Hepatocyte (in vitro differentiated cells): ENCODE results near the gene TCEAL1. TPM values are rescaled to one million over a fixed set of nuclear protein-coding genes. Genes with fewer than 3 reads are reported as not detected.

Source experiments
- DNase-seq: peaks from one replicate; pipeline ENCODE4 v3.0.0-alpha.2; 2016; ENCODE audit warnings: low spot score
- H2AFZ ChIP-seq: fragments of 200-600 bp; sonication (generic); 2 replicates; pipeline ENCODE4 v1.6.0; 2016; ENCODE audit warnings: antibody characterized with exemption, mild to moderate bottlenecking
- H3K27ac ChIP-seq: fragments of 200-600 bp; sonication (generic); 2 replicates; pipeline ENCODE4 v1.5.1; 2016; ENCODE audit warnings: mild to moderate bottlenecking
- H3K27me3 ChIP-seq: fragments of 200-600 bp; sonication (generic); 2 replicates; pipeline ENCODE4 v1.6.1; 2016
- H3K36me3 ChIP-seq: fragments of 200-600 bp; sonication (generic); replicated peaks from 2 replicates; pipeline ENCODE4 v1.5.1; 2016; ENCODE audit warnings: low read depth; ENCODE audit not compliant: insufficient read depth
- H3K4me1 ChIP-seq: fragments of 200-600 bp; sonication (generic); 2 replicates; pipeline ENCODE4 v1.5.1; 2016; ENCODE audit warnings: mild to moderate bottlenecking, moderate library complexity; ENCODE audit not compliant: insufficient read depth
- H3K4me2 ChIP-seq: fragments of 200-600 bp; sonication (generic); 2 replicates; pipeline ENCODE4 v1.6.0; 2016
- H3K4me3 ChIP-seq: fragments of 200-600 bp; sonication (generic); 2 replicates; pipeline ENCODE4 v1.5.1; 2016; ENCODE audit warnings: mild to moderate bottlenecking
- H3K79me2 ChIP-seq: fragments of 200-600 bp; sonication (generic); 2 replicates; pipeline ENCODE4 v1.6.0; 2017; ENCODE audit warnings: mild to moderate bottlenecking
- H3K9me2 ChIP-seq: fragments of 200-600 bp; sonication (generic); replicated peaks from 2 replicates; pipeline ENCODE4 v1.6.0; 2017; ENCODE audit warnings: mild to moderate bottlenecking; ENCODE audit not compliant: insufficient read depth
- H3K9me3 ChIP-seq: fragments of 200-600 bp; sonication (generic); 2 replicates; pipeline ENCODE4 v1.5.1; 2016; ENCODE audit warnings: low read depth, mild to moderate bottlenecking
- H4K20me1 ChIP-seq: fragments of 200-600 bp; sonication (generic); 2 replicates; pipeline ENCODE4 v1.6.0; 2016; ENCODE audit warnings: mild to moderate bottlenecking; ENCODE audit not compliant: insufficient read depth, poor library complexity, severe bottlenecking
- EZH2 ChIP-seq: fragments of 200-600 bp; sonication (generic); IDR thresholded peaks from 2 replicates; pipeline ENCODE4 v1.6.1; 2016; ENCODE audit warnings: antibody characterized with exemption, mild to moderate bottlenecking, borderline replicate concordance
- EZH2phosphoT487 ChIP-seq: fragments of 200-600 bp; sonication (generic); IDR thresholded peaks from one replicate; pipeline ENCODE4 v1.6.1; 2018; ENCODE audit warnings: antibody characterized with exemption, mild to moderate bottlenecking, low read depth, moderate library complexity; ENCODE audit not compliant: unreplicated experiment, severe bottlenecking
- WGBS: methylation state at CpG from one replicate; pipeline ENCODE4 v1.1.6; 2016; ENCODE audit warnings: low lambda C conversion rate; ENCODE audit errors: missing lambda C conversion rate; 5-methylcytosine and 5-hydroxymethylcytosine counted together
- polyA plus RNA-seq: library from polyadenylated mRNA; unstranded; fragments of >200 nt; fragmentation: Nextera tagmentation; extraction: Ambion mirVana; gene quantifications from 2 replicates; pipeline ENCODE4 v1.2.1, GENCODE V29; 2016
- total RNA-seq: library from RNA; depleted of rRNA; stranded (reverse); fragments of >200 nt; gene quantifications from 2 replicates; pipeline ENCODE4 v1.2.3, GENCODE V29; 2014
- TF ChIP-seq, protein P1 (sequence below): fragments of 200-600 bp; sonication (generic); IDR thresholded peaks from 2 replicates; pipeline ENCODE4 v1.5.1; 2016; ENCODE audit warnings: antibody characterized with exemption, mild to moderate bottlenecking; ENCODE audit not compliant: poor library complexity

The TCEAL1 gene
- total RNA-seq (109 and 113 TPM in 2 replicates), polyA plus RNA-seq (89.2 and 116 TPM in 2 replicates)

DNA sequence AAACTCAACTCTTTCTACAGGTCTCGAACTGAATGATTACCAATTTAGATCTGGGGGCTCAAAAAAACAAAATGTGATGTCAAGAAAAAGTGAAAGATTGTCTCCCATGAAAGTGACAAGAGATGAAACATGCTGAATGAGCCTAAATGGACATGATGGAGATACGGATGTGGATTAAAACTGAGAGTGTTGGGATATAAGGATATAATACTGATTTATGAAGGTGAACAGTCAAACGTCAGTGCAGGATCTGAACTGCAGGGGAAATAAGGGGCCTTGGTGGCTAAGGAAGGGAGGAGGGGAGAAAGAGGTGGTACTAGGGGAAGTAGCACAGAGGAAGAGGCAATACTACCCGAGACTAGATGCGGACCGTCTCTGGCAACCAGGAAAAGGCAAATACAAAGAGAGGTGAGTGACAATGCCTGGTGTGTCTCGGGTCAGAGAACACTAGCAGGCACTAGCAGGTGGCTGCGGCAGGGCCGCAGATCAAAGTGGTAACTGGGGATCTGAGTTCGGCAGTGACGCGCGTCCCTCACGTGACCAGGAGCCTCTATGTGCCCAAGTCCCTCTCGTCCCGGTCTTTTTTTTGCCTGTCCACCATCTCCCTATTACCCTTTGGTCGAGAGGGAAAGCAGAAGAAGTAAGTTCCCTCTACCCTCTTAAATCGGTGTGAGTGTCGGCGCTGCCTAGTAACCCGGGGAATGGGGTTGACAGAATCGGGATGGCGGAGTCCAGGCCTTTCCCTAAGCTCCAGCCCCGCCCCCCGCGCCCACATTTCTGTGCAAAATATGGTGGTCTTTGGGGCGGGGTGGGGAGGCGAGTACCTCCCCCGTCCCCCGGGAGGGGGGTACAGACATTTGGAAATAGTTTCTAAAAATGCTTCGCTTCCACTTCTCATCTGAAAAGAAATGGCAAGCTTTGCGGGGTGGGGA is at the start of gene TCEAL1:
Gene TCEAL1, plus strand, starts transcription at position 590 of the 932 bp plus-strand sequence. CDS start 942 bp downstream, outside the sequence.
- Histone ChIP-seq H3K36me3 (no peaks in the 10 kb centered on the region), H3K27ac (peak within 1 kb of the TSS; percentile 99), H3K4me3 (peak within 1 kb of the TSS; percentile 88), H3K79me2 (peaks cover 51% of the 10 kb centered on the region), H4K20me1 (no peaks in the 10 kb centered on the region), H3K9me3 (no peaks in the 10 kb centered on the region), H3K4me2 (peak within 1 kb of the TSS; percentile 80), H2AFZ (peak within 1 kb of the TSS; percentile 97), H3K4me1 (peaks cover 16% of the 10 kb centered on the region), H3K27me3 (no peaks in the 10 kb centered on the region), H3K9me2 (no peaks in the 10 kb centered on the region)
- TF ChIP-seq EZH2 (no peak), EZH2phosphoT487 (no peak)
- TF ChIP-seq, protein P1, sequence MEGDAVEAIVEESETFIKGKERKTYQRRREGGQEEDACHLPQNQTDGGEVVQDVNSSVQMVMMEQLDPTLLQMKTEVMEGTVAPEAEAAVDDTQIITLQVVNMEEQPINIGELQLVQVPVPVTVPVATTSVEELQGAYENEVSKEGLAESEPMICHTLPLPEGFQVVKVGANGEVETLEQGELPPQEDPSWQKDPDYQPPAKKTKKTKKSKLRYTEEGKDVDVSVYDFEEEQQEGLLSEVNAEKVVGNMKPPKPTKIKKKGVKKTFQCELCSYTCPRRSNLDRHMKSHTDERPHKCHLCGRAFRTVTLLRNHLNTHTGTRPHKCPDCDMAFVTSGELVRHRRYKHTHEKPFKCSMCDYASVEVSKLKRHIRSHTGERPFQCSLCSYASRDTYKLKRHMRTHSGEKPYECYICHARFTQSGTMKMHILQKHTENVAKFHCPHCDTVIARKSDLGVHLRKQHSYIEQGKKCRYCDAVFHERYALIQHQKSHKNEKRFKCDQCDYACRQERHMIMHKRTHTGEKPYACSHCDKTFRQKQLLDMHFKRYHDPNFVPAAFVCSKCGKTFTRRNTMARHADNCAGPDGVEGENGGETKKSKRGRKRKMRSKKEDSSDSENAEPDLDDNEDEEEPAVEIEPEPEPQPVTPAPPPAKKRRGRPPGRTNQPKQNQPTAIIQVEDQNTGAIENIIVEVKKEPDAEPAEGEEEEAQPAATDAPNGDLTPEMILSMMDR: no peak
- DNase-seq: peak; percentile 86
- WGBS: 8% methylated on average over 27 of the region's 32 CpGs

- H3K4me3 ChIP-seq: no peak overlapping the region
- no peak for DNase-seq
- H3K4me2 ChIP-seq: peak overlapping the region; percentile 77
- no peaks in the 10 kb centered on the region for H3K27me3 ChIP-seq
- H3K9me2 ChIP-seq: no peaks in the 10 kb centered on the region
- no peaks in the 10 kb centered on the region for H4K20me1 ChIP-seq
- H3K27ac ChIP-seq: no peak overlapping the region
- H3K4me1 ChIP-seq: no peaks in the 10 kb centered on the region
- 69% methylated on average over 3 of the region's 3 CpGs for WGBS
- no peaks in the 10 kb centered on the region for H3K9me3 ChIP-seq
- peak overlapping the region; percentile 45 for H2AFZ ChIP-seq
- TF ChIP-seq EZH2phosphoT487 (no peak), EZH2 (no peak)
- TF ChIP-seq, protein P1: no peak
- H3K79me2 ChIP-seq: peaks cover 15% of the 10 kb centered on the region
- no peaks in the 10 kb centered on the region for H3K36me3 ChIP-seq
Measured at GRCh38 chrX:103584596-103584995, 44.2 kb upstream of the TCEAL1 start.

DNA sequence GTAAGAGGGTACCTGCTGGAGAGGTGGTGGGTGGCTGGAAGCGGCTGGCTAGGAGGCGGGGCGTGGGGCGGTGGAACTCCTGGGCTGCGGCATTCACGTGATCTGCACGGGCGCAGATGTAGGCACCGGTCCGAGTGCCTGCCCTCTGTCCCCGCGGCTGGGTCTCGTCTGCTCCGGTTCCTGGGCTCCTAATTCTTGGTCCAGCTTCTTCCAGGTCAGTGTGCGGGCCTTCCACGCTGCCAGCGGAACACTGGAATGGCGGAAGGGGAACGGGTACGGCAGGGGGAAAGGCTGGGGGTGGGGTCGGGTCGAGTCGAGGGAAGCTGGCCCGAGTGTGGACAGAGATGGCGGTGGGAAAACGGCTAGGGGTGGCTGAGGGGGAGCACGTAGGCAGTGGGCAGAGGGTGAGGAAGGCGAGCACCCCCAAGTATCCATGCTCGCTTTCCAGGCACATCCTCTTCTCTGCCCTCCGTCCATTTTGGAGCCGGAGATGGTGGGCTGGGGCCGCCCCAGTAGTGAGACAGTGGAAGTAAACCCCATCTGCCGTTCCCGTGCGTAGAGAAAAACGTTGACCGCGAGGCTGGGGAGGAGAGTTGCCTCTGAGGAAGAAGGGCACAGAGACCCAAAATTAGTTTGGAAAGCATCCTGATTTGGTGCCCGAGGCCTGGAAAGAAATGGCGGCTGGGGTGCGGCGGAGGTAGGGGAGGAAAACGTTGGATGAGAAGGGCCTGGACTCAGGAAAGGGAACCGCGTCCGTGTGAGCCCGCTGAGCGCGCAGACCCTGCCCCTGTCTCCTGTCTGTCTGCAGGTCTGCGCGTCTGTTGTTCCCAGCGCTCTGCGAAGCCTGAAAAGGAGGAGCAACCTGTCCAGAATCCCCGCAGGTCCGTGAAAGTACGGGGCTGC is 43.1 kb upstream of the TCEAL1 start, which contains the start of gene TCEAL4:
Gene TCEAL4, plus strand, starts transcription at position 105 of the 903 bp plus-strand sequence. CDS start 1,161 bp downstream, outside the sequence.
- no peaks in the 10 kb centered on the region for H3K4me1 ChIP-seq
- H3K36me3 ChIP-seq: no peaks in the 10 kb centered on the region
- WGBS: 42% methylated on average over 51 of the region's 56 CpGs
- TF ChIP-seq, protein P1: no peak
- H3K9me3 ChIP-seq: no peaks in the 10 kb centered on the region
- peak within 1 kb of the TSS; percentile 66 for H3K4me3 ChIP-seq
- H3K9me2 ChIP-seq: no peaks in the 10 kb centered on the region
- peak within 1 kb of the TSS; percentile 64 for H2AFZ ChIP-seq
- H4K20me1 ChIP-seq: no peaks in the 10 kb centered on the region
- peak within 1 kb of the TSS; percentile 87 for H3K27ac ChIP-seq
- H3K27me3 ChIP-seq: no peaks in the 10 kb centered on the region
- H3K79me2 ChIP-seq: peaks cover 15% of the 10 kb centered on the region
- peak; percentile 74 for DNase-seq
- peak within 1 kb of the TSS; percentile 77 for H3K4me2 ChIP-seq
